Common myeloid progenitor, CD34-positive (primary cell): Measurements from ENCODE around the gene SPOCK3.
"Not testable (repeated sequence)": the region's sequence is repeated elsewhere in the genome, so short reads cannot be mapped to it uniquely, and the experiment has no call there.

Experiments
- CTCF ChIA-PET: fragments of 350-600 bp; sonication (Branson Sonifier 250); formaldehyde crosslinking; loops from one replicate; lab custom pipeline; 2021; ENCODE audit warnings: antibody characterized with exemption; lab: Charles Lee
- POLR2A ChIA-PET: fragments of 350-600 bp; sonication (Branson Sonifier 250); formaldehyde crosslinking; loops from one replicate; lab custom pipeline; 2021; ENCODE audit warnings: antibody characterized with exemption; lab: Charles Lee
- DNase-seq, 3 donors: peaks; one replicate each; pipeline versions ENCODE4 v3.0.0 to v3.0.0-alpha.2; 2013
- H3K27ac ChIP-seq, 2 experiments: 1 replicate in 1 of 2; 2 replicates in 1 of 2; pipeline ENCODE4 v1.7.0; 2013; ENCODE audit warnings: inconsistent platforms in 2 of 2, low read length in 2 of 2, mild to moderate bottlenecking in 2 of 2, low read depth in 1 of 2, moderate library complexity in 1 of 2; ENCODE audit not compliant: severe bottlenecking in 2 of 2, insufficient read depth in 1 of 2, poor library complexity in 1 of 2
- H3K27me3 ChIP-seq, 5 experiments: replicated peaks in 2 of 5; 1 replicate in 3 of 5; 2 replicates in 2 of 5; pipeline versions ENCODE4 v1.6.1 to v1.7.0; 2013; ENCODE audit warnings: low read length in 4 of 5, mild to moderate bottlenecking in 2 of 5, moderate library complexity in 2 of 5, inconsistent platforms in 1 of 5; ENCODE audit not compliant: insufficient read depth in 5 of 5, control insufficient read depth in 4 of 5
- H3K36me3 ChIP-seq, 4 experiments: 1 replicate in 2 of 4; 2 replicates in 2 of 4; pipeline versions ENCODE4 v1.6.1 to v1.7.0; 2013; ENCODE audit warnings: low read length in 3 of 4, control low read depth in 1 of 4, mild to moderate bottlenecking in 1 of 4; ENCODE audit not compliant: control insufficient read depth in 4 of 4, insufficient read depth in 4 of 4
- H3K4me1 ChIP-seq, 4 experiments: 1 replicate in 3 of 4; 2 replicates in 1 of 4; pipeline versions ENCODE4 v1.6.1 to v1.7.1; 2013; ENCODE audit warnings: low read length in 3 of 4, mild to moderate bottlenecking in 3 of 4, control low read depth in 1 of 4, inconsistent platforms in 1 of 4, moderate library complexity in 1 of 4; ENCODE audit not compliant: control insufficient read depth in 4 of 4, insufficient read depth in 4 of 4; ENCODE audit errors: control extremely low read depth in 1 of 4
- H3K4me3 ChIP-seq, 7 experiments: 1 replicate in 4 of 7; 2 replicates in 3 of 7; pipeline versions ENCODE4 v1.5.1 to v1.7.0; 2013; ENCODE audit warnings: mild to moderate bottlenecking in 7 of 7, low read length in 6 of 7, moderate library complexity in 6 of 7, inconsistent platforms in 2 of 7, low read depth in 2 of 7, control low read depth in 1 of 7; ENCODE audit not compliant: insufficient read depth in 4 of 7, control insufficient read depth in 1 of 7; ENCODE audit errors: extremely low read depth in 1 of 7
- H3K9me3 ChIP-seq, 5 experiments: 1 replicate in 4 of 5; 2 replicates in 1 of 5; pipeline versions ENCODE4 v1.6.1 to v1.7.1; 2013; ENCODE audit warnings: low read length in 4 of 5, mild to moderate bottlenecking in 2 of 5, inconsistent platforms in 1 of 5, low read depth in 1 of 5, moderate library complexity in 1 of 5; ENCODE audit not compliant: control insufficient read depth in 4 of 5, insufficient read depth in 2 of 5; ENCODE audit errors: control extremely low read depth in 1 of 5
- WGBS: methylation state at CpG from one replicate; pipeline ENCODE4 v1.1.5; 2013; ENCODE audit not compliant: insufficient coverage; 5-methylcytosine and 5-hydroxymethylcytosine counted together

SPOCK3 gene

GRCh38 chr4:166798126-166798525 is 436.2 kb downstream of the SPOCK3 start:
- no peaks in the 10 kb centered on the region for H3K27me3 ChIP-seq
- no peaks in the 10 kb centered on the region for H3K36me3 ChIP-seq
- 100% methylated on average over 2 of the region's 3 CpGs for WGBS
- CTCF ChIA-PET: no interaction called here
- no peaks in the 10 kb centered on the region for H3K9me3 ChIP-seq
- DNase-seq: no peak
- no peak overlapping the region for H3K4me3 ChIP-seq
- H3K4me1 ChIP-seq: no peaks in the 10 kb centered on the region
- no peak overlapping the region for H3K27ac ChIP-seq
- POLR2A ChIA-PET: no interaction called here

GRCh38 chr4:166777760-166778159 is 456.5 kb downstream of the SPOCK3 start:
- no peaks in the 10 kb centered on the region for H3K4me1 ChIP-seq
- H3K4me3 ChIP-seq: no peak overlapping the region
- ChIA-PET CTCF (no interaction called here), POLR2A (no interaction called here)
- H3K36me3 ChIP-seq: no peaks in the 10 kb centered on the region
- no peak for DNase-seq
- no peaks in the 10 kb centered on the region for H3K27me3 ChIP-seq
- no peak overlapping the region for H3K27ac ChIP-seq
- no peaks in the 10 kb centered on the region for H3K9me3 ChIP-seq

GRCh38 chr4:166763018-166763417 is 471.3 kb downstream of the SPOCK3 start:
- Histone ChIP-seq H3K27me3 (no peaks in the 10 kb centered on the region), H3K9me3 (peaks cover 0 to 2% (median 0%) of the 10 kb centered on the region in 5 experiments), H3K36me3 (no peaks in the 10 kb centered on the region), H3K27ac (no peak overlapping the region), H3K4me1 (no peaks in the 10 kb centered on the region), H3K4me3 (no peak overlapping the region)
- no peak for DNase-seq
- ChIA-PET CTCF (no interaction called here), POLR2A (no interaction called here)

GRCh38 chr4:166741742-166742141 is 492.6 kb downstream of the SPOCK3 start:
- Histone ChIP-seq H3K4me3 (no peak overlapping the region), H3K36me3 (no peaks in the 10 kb centered on the region), H3K27me3 (no peaks in the 10 kb centered on the region), H3K9me3 (peaks cover 0 to 5% (median 3%) of the 10 kb centered on the region in 5 experiments), H3K4me1 (no peaks in the 10 kb centered on the region), H3K27ac (no peak overlapping the region)
- ChIA-PET CTCF (no interaction called here), POLR2A (no interaction called here)
- DNase-seq: no peak
- WGBS: no CpG with 5 or more reads among the region's 1 CpG

GRCh38 chr4:166739215-166739614 is 495.1 kb downstream of the SPOCK3 start:
- POLR2A ChIA-PET, H3K9me3 ChIP-seq, H3K36me3 ChIP-seq, H3K27ac ChIP-seq, H3K4me3 ChIP-seq, H3K4me1 ChIP-seq, CTCF ChIA-PET, DNase-seq, H3K27me3 ChIP-seq: not testable (repeated sequence)
- WGBS: 100% methylated on average over 2 of the region's 4 CpGs

GRCh38 chr4:166737430-166737829 is 496.9 kb downstream of the SPOCK3 start:
- H3K36me3 ChIP-seq: no peaks in the 10 kb centered on the region
- H3K9me3 ChIP-seq: peaks cover 0 to 3% (median 0%) of the 10 kb centered on the region in 5 experiments
- ChIA-PET CTCF (no interaction called here), POLR2A (no interaction called here)
- H3K27me3 ChIP-seq: no peaks in the 10 kb centered on the region
- no peak overlapping the region for H3K27ac ChIP-seq
- no peaks in the 10 kb centered on the region for H3K4me1 ChIP-seq
- DNase-seq: no peak
- no peak overlapping the region for H3K4me3 ChIP-seq

GRCh38 chr4:166735553-166735952 is 498.7 kb downstream of the SPOCK3 start:
- no peaks in the 10 kb centered on the region for H3K4me1 ChIP-seq
- no peaks in the 10 kb centered on the region for H3K27me3 ChIP-seq
- CTCF ChIA-PET: no interaction called here
- no peak for DNase-seq
- H3K27ac ChIP-seq: no peak overlapping the region
- POLR2A ChIA-PET: no interaction called here
- H3K9me3 ChIP-seq: peaks cover 0 to 3% (median 0%) of the 10 kb centered on the region in 5 experiments
- no peak overlapping the region for H3K4me3 ChIP-seq
- 88% methylated on average over 1 of the region's 1 CpG for WGBS
- H3K36me3 ChIP-seq: no peaks in the 10 kb centered on the region
